ENCODE measurements around the gene TMOD3. TPM values are rescaled to one million over a fixed set of nuclear protein-coding genes. Genes with fewer than 3 reads are reported as not detected.

Gene TMOD3
- total RNA-seq, 1 donor from 2014 or later, result 51.0 TPM

GRCh38 chr15:51907136-51907862 is 77.8 kb downstream of the TMOD3 start:
- H3K9me3 Mint-ChIP-seq (ENCODE audit: unreplicated experiment), result no peaks in the 10 kb centered on the region
- H3K4me1 Mint-ChIP-seq (ENCODE audit: unreplicated experiment), result no peaks in the 10 kb centered on the region
- no peak overlapping the region for H3K4me3 Mint-ChIP-seq (ENCODE audit: unreplicated experiment)
- H3K27ac Mint-ChIP-seq (ENCODE audit: unreplicated experiment), result no peak overlapping the region
- H3K36me3 Mint-ChIP-seq (ENCODE audit: low read depth, unreplicated experiment), result peaks cover 30% of the 10 kb centered on the region
- DNase-seq (ENCODE audit: low spot score), result no peak
- H3K27me3 Mint-ChIP-seq (ENCODE audit: unreplicated experiment), result no peaks in the 10 kb centered on the region
- no peak for TF ChIP-seq CTCF (IDR thresholded peaks at IDR 0.05; ENCODE audit: unreplicated experiment)

- no peak overlapping the region for H3K27ac Mint-ChIP-seq (ENCODE audit: unreplicated experiment)
- H3K4me3 Mint-ChIP-seq (ENCODE audit: unreplicated experiment), result no peak overlapping the region
- no peaks in the 10 kb centered on the region for H3K4me1 Mint-ChIP-seq (ENCODE audit: unreplicated experiment)
- H3K36me3 Mint-ChIP-seq (ENCODE audit: low read depth, unreplicated experiment), result peaks cover 26% of the 10 kb centered on the region
- DNase-seq (ENCODE audit: low spot score), result no peak
- TF ChIP-seq CTCF (IDR thresholded peaks at IDR 0.05; ENCODE audit: unreplicated experiment), result no peak
- H3K27me3 Mint-ChIP-seq (ENCODE audit: unreplicated experiment), result no peaks in the 10 kb centered on the region
- H3K9me3 Mint-ChIP-seq (ENCODE audit: unreplicated experiment), result no peaks in the 10 kb centered on the region
Observed at GRCh38 chr15:51908316-51908715, 78.9 kb downstream of the TMOD3 start.

- DNase-seq (ENCODE audit: low spot score), result no peak
- Mint-ChIP-seq H3K4me1 (ENCODE audit: unreplicated experiment) (no peaks in the 10 kb centered on the region), H3K9me3 (ENCODE audit: unreplicated experiment) (no peaks in the 10 kb centered on the region), H3K27me3 (ENCODE audit: unreplicated experiment) (peaks cover 2% of the 10 kb centered on the region), H3K4me3 (ENCODE audit: unreplicated experiment) (peak overlapping the region; percentile 65), H3K36me3 (ENCODE audit: low read depth, unreplicated experiment) (peaks cover 26% of the 10 kb centered on the region), H3K27ac (ENCODE audit: unreplicated experiment) (no peak overlapping the region)
- TF ChIP-seq CTCF (IDR thresholded peaks at IDR 0.05; ENCODE audit: unreplicated experiment), result no peak
Observed at GRCh38 chr15:51909584-51909983, 80.1 kb downstream of the TMOD3 start.

- Mint-ChIP-seq H3K4me3 (ENCODE audit: unreplicated experiment) (no peak overlapping the region), H3K9me3 (ENCODE audit: unreplicated experiment) (no peaks in the 10 kb centered on the region), H3K4me1 (ENCODE audit: unreplicated experiment) (no peaks in the 10 kb centered on the region), H3K27ac (ENCODE audit: unreplicated experiment) (no peak overlapping the region), H3K27me3 (ENCODE audit: unreplicated experiment) (peaks cover 3% of the 10 kb centered on the region), H3K36me3 (ENCODE audit: low read depth, unreplicated experiment) (peaks cover 16% of the 10 kb centered on the region)
- TF ChIP-seq CTCF (IDR thresholded peaks at IDR 0.05; ENCODE audit: unreplicated experiment), result no peak
- no peak for DNase-seq (ENCODE audit: low spot score)
Observed at GRCh38 chr15:51912528-51912927, 83.1 kb downstream of the TMOD3 start.

- no peak for TF ChIP-seq CTCF (IDR thresholded peaks at IDR 0.05; ENCODE audit: unreplicated experiment)
- H3K9me3 Mint-ChIP-seq (ENCODE audit: unreplicated experiment), result no peaks in the 10 kb centered on the region
- DNase-seq (ENCODE audit: low spot score), result peak; percentile 17
- H3K4me1 Mint-ChIP-seq (ENCODE audit: unreplicated experiment), result no peaks in the 10 kb centered on the region
- H3K27ac Mint-ChIP-seq (ENCODE audit: unreplicated experiment), result no peak overlapping the region
- peaks cover 3% of the 10 kb centered on the region for H3K27me3 Mint-ChIP-seq (ENCODE audit: unreplicated experiment)
- H3K36me3 Mint-ChIP-seq (ENCODE audit: low read depth, unreplicated experiment), result peaks cover 8% of the 10 kb centered on the region
- H3K4me3 Mint-ChIP-seq (ENCODE audit: unreplicated experiment), result no peak overlapping the region
Observed at GRCh38 chr15:51917493-51917892, 88.0 kb downstream of the TMOD3 start.

All from endothelial cell (in vitro differentiated cells).